H1 (cell line): ENCODE results near the gene DIPK2A. TPM values are rescaled to one million over a fixed set of nuclear protein-coding genes. Genes with fewer than 3 reads are reported as not detected.
A peak's percentile ranks its signal among the peaks of the same experiment; 100 is the strongest.

Experiments
- ATF2 ChIP-seq: IDR thresholded peaks from 2 replicates; pipeline ENCODE4 v1.6.1; 2012; ENCODE audit warnings: low read length, inconsistent platforms
- BRCA1 ChIP-seq: IDR thresholded peaks from 2 replicates; pipeline ENCODE4 v1.6.1; 2012; ENCODE audit warnings: low read depth, low read length, improper control_type of control experiment
- CTBP2 ChIP-seq: IDR thresholded peaks from 2 replicates; pipeline ENCODE4 v1.7.0; 2011; ENCODE audit warnings: borderline replicate concordance, mild to moderate bottlenecking, moderate library complexity, mixed read lengths, low read length; ENCODE audit not compliant: insufficient read depth, insufficient read length
- E2F6 ChIP-seq: IDR thresholded peaks from 2 replicates; pipeline ENCODE4 v1.6.1; 2012; ENCODE audit warnings: inconsistent platforms
- EGR1 ChIP-seq: IDR thresholded peaks from 2 replicates; pipeline ENCODE4 v1.6.1; 2011; ENCODE audit warnings: low read depth, low read length, borderline replicate concordance
- EZH2 ChIP-seq: fragments of 200-600 bp; sonication (generic); IDR thresholded peaks from 2 replicates; pipeline ENCODE4 v1.7.1; 2012; ENCODE audit warnings: low read depth, mild to moderate bottlenecking, moderate library complexity, low read length, inconsistent platforms; ENCODE audit not compliant: severe bottlenecking
- FOSL1 ChIP-seq: IDR thresholded peaks from 2 replicates; pipeline ENCODE4 v1.6.1; 2011; ENCODE audit warnings: mild to moderate bottlenecking, low read depth, low read length, moderate library complexity; ENCODE audit not compliant: insufficient read depth
- HDAC2 ChIP-seq, 2 experiments: fragments of 300-600 bp in 1 of 2; sonication (generic) in 1 of 2; IDR thresholded peaks; 2 replicates each; pipeline ENCODE4 v1.6.1; 2011 to 2012; ENCODE audit warnings: low read depth in 2 of 2, low read length in 2 of 2, mild to moderate bottlenecking in 2 of 2, moderate library complexity in 2 of 2, borderline replicate concordance in 1 of 2, inconsistent platforms in 1 of 2
- JUND ChIP-seq: IDR thresholded peaks from 2 replicates; pipeline ENCODE4 v1.6.1; 2011; ENCODE audit warnings: mild to moderate bottlenecking, improper control_type of control experiment, low read length
- KDM1A ChIP-seq: fragments of 200-600, 300-600 bp; sonication (generic); IDR thresholded peaks from 2 replicates; pipeline ENCODE4 v1.7.1; 2016; ENCODE audit warnings: mild to moderate bottlenecking, low read length, borderline replicate concordance
- KDM5A ChIP-seq: fragments of 200-600 bp; IDR thresholded peaks from 2 replicates; pipeline ENCODE4 v1.7.1; 2012; ENCODE audit warnings: mild to moderate bottlenecking, low read length, inconsistent platforms, mixed read lengths
- MAX ChIP-seq: IDR thresholded peaks from 2 replicates; pipeline ENCODE4 v1.6.1; 2012; ENCODE audit warnings: inconsistent platforms
- NANOG ChIP-seq: IDR thresholded peaks from 2 replicates; pipeline ENCODE4 v1.6.1; 2011; ENCODE audit warnings: low read length, low read depth, mild to moderate bottlenecking, inconsistent platforms; ENCODE audit not compliant: insufficient read depth, poor library complexity, severe bottlenecking
- NRF1 ChIP-seq: IDR thresholded peaks from 2 replicates; pipeline ENCODE4 v1.6.1; 2011; ENCODE audit warnings: mild to moderate bottlenecking, low read depth, low read length, improper control_type of control experiment
- POLR2AphosphoS5 ChIP-seq: IDR thresholded peaks from 2 replicates; pipeline ENCODE4 v1.6.1; 2011; ENCODE audit warnings: low read depth, low read length
- SIRT6 ChIP-seq: IDR thresholded peaks from one replicate; pipeline ENCODE4 v1.7.1; 2012; ENCODE audit warnings: low read length, inconsistent platforms
- SRF ChIP-seq: IDR thresholded peaks from 2 replicates; pipeline ENCODE4 v1.6.1; 2011; ENCODE audit warnings: mild to moderate bottlenecking, low read depth, low read length, moderate library complexity
- TAF7 ChIP-seq: optimal IDR thresholded peaks from 2 replicates; pipeline ENCODE3; 2011; ENCODE audit warnings: low read depth, mild to moderate bottlenecking, inconsistent platforms, low read length, moderate library complexity, borderline replicate concordance
- USF2 ChIP-seq: IDR thresholded peaks from 2 replicates; pipeline ENCODE4 v1.6.1; 2011; ENCODE audit warnings: low read length, improper control_type of control experiment
- ZNF274 ChIP-seq: IDR thresholded peaks from 2 replicates; pipeline ENCODE4 v1.7.0; 2012; ENCODE audit warnings: low read length, borderline replicate concordance; ENCODE audit errors: extremely low read depth
- polyA plus RNA-seq, 7 experiments: library from polyadenylated mRNA; depleted of rRNA in 3 of 7; stranded (reverse) in 5 of 7; unstranded in 2 of 7; fragments of >200 nt in 5 of 7; fragments of 200-250 nt in 2 of 7; gene quantifications; 1 replicate in 5 of 7; 2 replicates in 1 of 7; 4 replicates in 1 of 7; pipeline versions ENCODE4 v1.2.1 to v1.2.3, GENCODE V29; 2011 to 2013; ENCODE audit warnings: missing spikeins in 2 of 7, mixed read lengths in 2 of 7
- total RNA-seq: library from RNA; stranded (reverse); fragmentation: NEBNext Ultra II Directional; extraction: Animal tissue kit (Norgen Biotek cat#: 25700); gene quantifications from 2 replicates; pipeline ENCODE4 v1.2.1, GENCODE V29; 2021

Gene DIPK2A
- total and polyA plus RNA-seq, 2 of the 8 experiments (the other 6 are each of a cell fraction or from before 2014, with no cell fraction given), result 18.4 to 28.7 TPM

GRCh38 chr3:143971359-143972154 lies at the start of gene DIPK2A (continued):
- no peak for TF ChIP-seq USF2
- TF ChIP-seq KDM5A, result no peak
- peak; percentile 86 for TF ChIP-seq MAX
- TF ChIP-seq HDAC2 (IDR thresholded peaks at IDR 0.05; ENCODE audit: borderline replicate concordance in 1 of 2, low read depth in 2 of 2, low read length in 2 of 2), result peak in 1 of 2 experiments; percentile 5; a peak in 1 of 4 replicates
- TF ChIP-seq CTBP2, result peak; percentile 91
- no peak for TF ChIP-seq E2F6
- peak; percentile 93 for TF ChIP-seq EGR1
- TF ChIP-seq KDM1A, result no peak
- no peak for TF ChIP-seq FOSL1
- TF ChIP-seq ZNF274, result no peak
- peak; percentile 94 for TF ChIP-seq POLR2AphosphoS5
- TF ChIP-seq SRF, result peak; percentile 96
- TF ChIP-seq ATF2, result no peak
- peak; percentile 88 for TF ChIP-seq TAF7
- no peak for TF ChIP-seq EZH2
- no peak for TF ChIP-seq NANOG
- no peak for TF ChIP-seq BRCA1
- no peak for TF ChIP-seq JUND
- no peak for TF ChIP-seq SIRT6
- peak; percentile 44 for TF ChIP-seq NRF1
